ENCODE measurements around the gene SLC40A1. TPM values are rescaled to one million over a fixed set of nuclear protein-coding genes. Genes with fewer than 3 reads are reported as not detected.

The SLC40A1 gene
- total RNA-seq, 1 donor from 2014 or later = 40.8 TPM

DNA sequence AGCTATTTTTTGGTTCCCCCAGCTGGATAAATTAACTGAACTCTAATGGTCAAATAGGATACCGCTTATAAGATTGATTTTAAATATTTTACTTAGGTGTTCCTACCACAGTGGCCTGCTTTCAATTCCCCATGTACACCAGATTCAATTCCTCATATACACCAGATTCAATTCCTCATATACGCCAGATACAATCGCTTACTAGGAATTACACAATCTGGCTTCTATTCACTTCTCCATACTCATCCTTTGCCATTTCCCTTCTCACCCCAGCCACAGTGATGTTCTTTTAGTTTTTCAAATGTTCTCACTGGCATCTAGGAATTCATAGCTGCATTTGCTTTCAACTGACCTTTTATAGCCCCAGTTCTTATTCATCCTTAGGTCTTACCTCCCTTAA, 66.5 kb downstream of the SLC40A1 start:
- Histone ChIP-seq H3K27me3 (no peaks in the 10 kb centered on the region), H3K36me3 (no peaks in the 10 kb centered on the region), H3K4me3 (no peak overlapping the region), H3K9me3 (peaks cover 0 to 6% of the 10 kb centered on the region in 2 donors), H3K4me1 (peaks cover 2 to 8% of the 10 kb centered on the region in 2 donors), H3K27ac (peak overlapping the region in 1 of 2 donors; percentile 41)
- DNase-seq (ENCODE audit: low spot score in 2 of 2) = no peak
- TF ChIP-seq, protein P1, sequence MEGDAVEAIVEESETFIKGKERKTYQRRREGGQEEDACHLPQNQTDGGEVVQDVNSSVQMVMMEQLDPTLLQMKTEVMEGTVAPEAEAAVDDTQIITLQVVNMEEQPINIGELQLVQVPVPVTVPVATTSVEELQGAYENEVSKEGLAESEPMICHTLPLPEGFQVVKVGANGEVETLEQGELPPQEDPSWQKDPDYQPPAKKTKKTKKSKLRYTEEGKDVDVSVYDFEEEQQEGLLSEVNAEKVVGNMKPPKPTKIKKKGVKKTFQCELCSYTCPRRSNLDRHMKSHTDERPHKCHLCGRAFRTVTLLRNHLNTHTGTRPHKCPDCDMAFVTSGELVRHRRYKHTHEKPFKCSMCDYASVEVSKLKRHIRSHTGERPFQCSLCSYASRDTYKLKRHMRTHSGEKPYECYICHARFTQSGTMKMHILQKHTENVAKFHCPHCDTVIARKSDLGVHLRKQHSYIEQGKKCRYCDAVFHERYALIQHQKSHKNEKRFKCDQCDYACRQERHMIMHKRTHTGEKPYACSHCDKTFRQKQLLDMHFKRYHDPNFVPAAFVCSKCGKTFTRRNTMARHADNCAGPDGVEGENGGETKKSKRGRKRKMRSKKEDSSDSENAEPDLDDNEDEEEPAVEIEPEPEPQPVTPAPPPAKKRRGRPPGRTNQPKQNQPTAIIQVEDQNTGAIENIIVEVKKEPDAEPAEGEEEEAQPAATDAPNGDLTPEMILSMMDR (IDR thresholded peaks at IDR 0.05) = no peak
- intact Hi-C loops (cut with DNase I) = no loop called here

- intact Hi-C loops (cut with DNase I) = no loop called here
- no peaks in the 10 kb centered on the region for H3K36me3 ChIP-seq
- H3K4me3 ChIP-seq = no peak overlapping the region
- H3K4me1 ChIP-seq = peaks cover 2 to 4% of the 10 kb centered on the region in 2 donors
- peaks cover 0 to 6% of the 10 kb centered on the region in 2 donors for H3K9me3 ChIP-seq
- TF ChIP-seq, protein P1 (IDR thresholded peaks at IDR 0.05) = peak in 1 of 3 experiments; percentile 10
- H3K27ac ChIP-seq = no peak overlapping the region
- H3K27me3 ChIP-seq = no peaks in the 10 kb centered on the region
- no peak for DNase-seq (ENCODE audit: low spot score in 2 of 2)
Observed at GRCh38 chr2:189512879-189513278, 67.7 kb downstream of the SLC40A1 start.

GRCh38 chr2:189511960-189512319, 68.6 kb downstream of the SLC40A1 start:
- TF ChIP-seq, protein P1 (IDR thresholded peaks at IDR 0.05) = no peak
- no peak for DNase-seq (ENCODE audit: low spot score in 2 of 2)
- Histone ChIP-seq H3K27me3 (no peaks in the 10 kb centered on the region), H3K4me3 (no peak overlapping the region), H3K4me1 (peaks cover 2% of the 10 kb centered on the region in 2 donors), H3K27ac (no peak overlapping the region), H3K9me3 (peaks cover 0 to 6% of the 10 kb centered on the region in 2 donors), H3K36me3 (no peaks in the 10 kb centered on the region)
- intact Hi-C loops (cut with DNase I) = no loop called here

DNA sequence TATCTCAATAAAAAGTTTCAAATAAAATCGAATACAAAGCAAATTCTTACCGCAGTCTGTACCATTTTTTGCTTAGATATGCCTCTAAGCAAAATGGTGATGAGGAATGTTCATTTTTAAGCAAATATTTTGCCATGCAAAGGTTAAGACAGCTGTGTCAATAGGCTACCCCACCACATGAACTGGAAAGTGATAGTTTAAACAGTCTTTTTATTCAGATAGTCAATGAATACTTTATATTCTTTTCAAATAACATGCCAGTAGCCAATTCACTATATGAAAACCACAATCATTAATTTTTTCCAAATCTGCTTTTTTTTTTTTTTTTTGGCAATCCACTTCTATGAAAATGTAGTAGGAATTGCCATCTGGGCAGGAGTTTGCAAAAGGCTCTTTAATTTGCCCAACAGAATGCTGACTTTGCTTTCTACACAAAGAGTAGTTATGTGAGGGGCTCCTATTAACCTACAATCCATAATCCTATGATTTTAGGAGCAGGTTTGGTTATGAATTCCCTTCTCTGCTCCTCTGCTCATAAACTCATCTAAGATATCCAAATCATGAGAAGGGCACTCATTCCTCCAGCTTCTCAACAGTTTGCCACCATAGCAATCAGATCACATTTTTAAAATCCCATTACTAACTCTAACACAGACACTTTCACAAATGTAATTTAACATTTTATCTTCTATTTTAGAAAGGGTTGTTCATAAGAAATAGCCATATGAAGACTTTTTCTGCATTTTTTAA, 69.2 kb downstream of the SLC40A1 start:
- no peak for DNase-seq (ENCODE audit: low spot score in 2 of 2)
- H3K27ac ChIP-seq = no peak overlapping the region
- no peak overlapping the region for H3K4me3 ChIP-seq
- intact Hi-C loops (cut with DNase I) = no loop called here
- TF ChIP-seq, protein P1 (IDR thresholded peaks at IDR 0.05) = no peak
- H3K9me3 ChIP-seq = peaks cover 0 to 6% of the 10 kb centered on the region in 2 donors
- no peaks in the 10 kb centered on the region for H3K36me3 ChIP-seq
- H3K27me3 ChIP-seq = no peaks in the 10 kb centered on the region
- peaks cover under 1 to 2% of the 10 kb centered on the region in 2 donors for H3K4me1 ChIP-seq

Other genes starting within 250 kb of the SLC40A1 start
- gene WDR75, start 139.3 kb downstream of the SLC40A1 start, total RNA-seq = 5.3 TPM
- 18.1 TPM for gene ASNSD1, start 80.7 kb upstream of the SLC40A1 start, total RNA-seq
- 0.75 TPM for gene ANKAR, start 93.9 kb upstream of the SLC40A1 start, total RNA-seq
- gene OSGEPL1, start 182.0 kb upstream of the SLC40A1 start, total RNA-seq = not detected
- 68.6 TPM for gene ORMDL1, start 203.6 kb upstream of the SLC40A1 start, total RNA-seq
- gene PMS1, start 203.7 kb upstream of the SLC40A1 start, total RNA-seq = 8.7 TPM